GM21515 (cell line): ENCODE measurements around the gene ELOVL5.

Experiments used
- ATAC-seq: cut with Tn5 transposase; IDR thresholded peaks from one replicate; pipeline ENCODE4 v1.9.1; 2021; ENCODE audit not compliant: unreplicated experiment

Gene ELOVL5

DNA sequence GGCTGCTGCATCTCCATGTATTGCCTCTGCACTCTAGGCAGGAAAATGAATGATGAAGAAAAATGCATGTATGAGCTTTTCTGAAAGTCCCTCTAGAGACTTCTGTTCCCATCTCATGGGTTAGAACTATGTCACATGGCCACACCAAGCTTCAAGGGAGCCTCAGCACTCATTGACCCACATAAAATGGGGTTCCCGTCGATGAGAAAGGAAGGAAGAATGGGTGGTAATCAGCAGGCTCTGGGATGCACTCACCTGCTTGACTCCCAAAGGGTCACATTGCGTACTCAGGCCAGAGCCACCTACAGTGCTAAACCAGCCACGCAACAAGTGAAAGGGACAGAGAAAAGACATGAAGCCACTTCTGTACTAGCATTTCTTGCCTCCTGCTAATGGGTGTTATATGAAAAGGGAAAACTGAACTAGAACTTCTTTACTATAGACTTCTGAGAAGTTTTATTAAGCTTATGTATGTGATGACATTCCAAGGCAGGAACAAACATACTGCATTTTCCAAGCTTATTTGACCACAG is 104.3 kb downstream of the ELOVL5 start:
- no peak for ATAC-seq

DNA sequence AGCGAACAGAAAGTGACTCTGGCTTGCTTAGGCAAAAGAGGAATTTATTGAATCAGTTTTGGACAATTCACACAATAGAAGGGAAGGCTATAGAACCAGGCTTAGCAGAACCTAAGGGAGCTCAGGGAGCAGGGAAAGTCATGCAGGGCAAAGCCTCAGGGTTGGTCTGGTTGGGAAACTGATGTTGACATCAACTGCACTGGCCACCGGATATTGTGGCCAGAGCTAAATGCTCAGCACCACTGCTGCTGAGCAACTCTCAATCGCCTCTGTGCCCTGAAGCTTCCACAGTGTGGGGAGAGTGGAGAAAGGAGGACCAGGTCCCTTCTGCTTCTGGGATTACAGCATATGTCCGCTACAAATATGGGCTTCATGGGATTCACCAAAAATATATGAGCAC is 106.8 kb downstream of the ELOVL5 start:
- no peak for ATAC-seq

DNA sequence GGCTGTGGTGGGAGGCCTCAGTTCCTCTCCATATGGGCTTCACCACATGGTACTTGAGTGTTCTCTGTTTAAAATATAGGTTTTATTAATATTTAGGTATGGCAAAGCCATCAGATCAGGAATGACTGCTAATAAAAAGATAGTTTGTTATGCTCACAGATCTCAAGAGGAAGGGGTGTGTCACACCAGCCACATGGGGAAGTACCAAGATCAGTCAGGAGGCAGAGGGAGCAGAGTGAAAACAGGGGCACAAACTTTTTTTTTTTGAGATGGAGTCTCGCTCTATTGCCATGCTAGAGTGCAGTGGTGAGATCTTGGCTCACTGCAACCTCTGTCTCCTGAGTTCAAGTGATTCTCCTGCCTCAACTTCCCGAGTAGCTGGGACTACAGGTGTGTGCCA is 108.0 kb downstream of the ELOVL5 start:
- no peak for ATAC-seq

DNA sequence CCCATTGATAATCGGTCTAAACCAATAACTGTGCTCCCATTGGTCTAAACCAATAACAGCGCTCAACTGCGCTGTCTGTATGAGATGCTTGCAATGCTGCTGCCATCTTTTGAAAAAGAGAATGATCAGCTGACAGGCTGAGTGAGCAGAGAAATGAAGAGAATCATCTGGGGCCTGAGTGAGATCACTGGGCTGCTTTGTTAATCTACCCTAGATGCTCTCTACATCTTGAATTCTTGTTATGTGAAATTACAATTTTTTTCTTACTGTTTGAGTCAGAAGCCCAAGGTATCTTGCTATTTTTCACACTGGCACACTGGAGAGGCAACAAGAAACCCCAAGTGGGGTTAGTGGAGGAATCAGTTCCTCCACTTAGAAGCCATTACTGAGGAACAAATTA is 108.6 kb downstream of the ELOVL5 start:
- no peak for ATAC-seq

DNA sequence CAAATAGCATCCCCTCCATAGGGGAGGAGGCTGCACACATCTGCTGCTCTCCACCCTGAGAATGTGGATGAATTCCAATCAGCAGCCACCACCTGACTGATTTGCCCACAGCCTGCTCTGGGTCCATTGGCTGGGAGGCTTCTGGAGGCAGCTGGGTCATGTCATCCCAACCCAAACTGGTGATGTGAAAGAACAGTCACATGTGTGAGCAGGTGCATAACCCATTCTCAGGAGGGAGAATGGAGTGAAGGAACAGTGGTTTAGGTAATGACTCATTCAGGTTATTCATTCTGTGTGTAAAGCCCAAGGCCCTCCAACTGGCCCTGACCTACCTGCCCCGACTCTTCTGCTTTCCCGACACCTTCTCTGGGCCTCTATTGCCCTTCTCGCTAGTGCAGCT is 109.2 kb downstream of the ELOVL5 start:
- peak; percentile 44 for ATAC-seq

DNA sequence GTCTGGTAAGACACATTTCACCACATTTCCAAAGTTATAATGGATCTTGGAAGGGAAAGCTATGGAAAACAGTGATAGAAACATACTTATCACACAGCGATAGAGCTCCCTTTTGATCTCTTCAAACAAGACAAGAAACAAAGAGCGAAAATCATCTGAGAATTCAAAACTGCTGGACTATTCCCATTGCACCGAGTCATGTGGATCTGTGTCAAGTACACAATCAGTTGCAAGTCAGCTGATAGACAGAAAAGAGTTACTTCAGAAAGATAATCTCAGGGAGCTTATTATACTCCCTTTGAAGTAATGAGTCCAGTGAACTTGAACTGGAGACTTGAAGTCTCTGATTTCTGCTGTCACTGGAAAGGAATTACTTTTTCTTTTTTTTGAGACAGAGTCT is 110.4 kb downstream of the ELOVL5 start:
- ATAC-seq, result no peak

DNA sequence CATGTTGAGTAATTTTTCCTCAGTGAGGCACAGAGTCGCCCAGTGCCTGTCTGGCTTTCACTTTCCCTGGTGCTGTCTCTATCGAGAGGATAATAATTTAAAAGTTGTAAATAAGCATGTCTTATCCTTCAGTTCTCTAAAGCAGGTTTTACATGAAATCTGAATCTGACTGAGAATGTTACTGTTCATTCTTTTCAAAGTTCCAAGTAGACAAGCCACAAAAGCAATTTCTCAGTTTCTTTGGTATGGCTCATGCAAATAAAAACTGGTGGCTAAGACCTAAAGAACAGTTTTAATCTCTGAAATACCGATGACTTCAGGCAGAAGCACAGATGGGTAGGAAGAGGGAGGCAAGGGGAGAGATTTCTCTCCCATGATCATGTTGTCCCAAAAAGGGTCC is 112.5 kb downstream of the ELOVL5 start:
- ATAC-seq, result no peak

DNA sequence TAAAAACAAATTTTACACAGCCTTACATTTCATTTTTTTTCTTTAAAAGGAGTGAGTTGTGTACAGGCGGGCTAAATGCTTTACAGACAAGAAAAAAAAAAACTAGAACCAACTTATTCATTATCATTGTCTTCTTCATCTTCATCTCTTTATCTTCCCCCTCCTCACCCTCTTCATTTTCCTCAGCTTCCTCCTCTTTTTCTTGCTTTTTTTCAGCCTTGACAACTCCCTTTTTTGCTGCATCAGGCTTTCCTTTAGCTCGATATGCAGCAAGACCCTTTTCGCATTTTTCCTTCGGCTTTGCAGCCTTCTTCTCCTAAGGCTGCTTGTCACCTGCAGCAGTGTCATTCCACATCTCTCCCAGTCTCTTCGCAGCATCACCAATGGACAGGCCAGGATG is 113.2 kb downstream of the ELOVL5 start:
- ATAC-seq, result no peak

DNA sequence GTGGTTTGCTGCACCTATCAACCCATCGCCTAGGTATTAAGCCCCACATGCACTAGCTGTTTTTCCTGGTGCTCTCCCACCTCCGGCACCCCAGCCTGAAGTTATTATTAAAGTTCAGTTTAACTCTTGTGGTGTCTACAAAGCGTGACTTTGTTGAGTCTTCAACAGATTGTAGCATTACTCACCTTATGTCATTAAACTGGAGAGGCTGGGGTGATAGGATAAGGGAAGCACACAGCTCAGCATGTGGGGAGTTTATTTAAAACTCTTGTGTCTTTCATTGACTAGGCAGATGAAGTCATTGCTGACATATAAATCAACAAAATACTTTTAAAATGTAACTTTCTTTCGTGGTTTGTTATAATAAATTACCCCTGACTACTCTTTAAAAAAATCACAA is 115.4 kb downstream of the ELOVL5 start:
- ATAC-seq, result no peak

DNA sequence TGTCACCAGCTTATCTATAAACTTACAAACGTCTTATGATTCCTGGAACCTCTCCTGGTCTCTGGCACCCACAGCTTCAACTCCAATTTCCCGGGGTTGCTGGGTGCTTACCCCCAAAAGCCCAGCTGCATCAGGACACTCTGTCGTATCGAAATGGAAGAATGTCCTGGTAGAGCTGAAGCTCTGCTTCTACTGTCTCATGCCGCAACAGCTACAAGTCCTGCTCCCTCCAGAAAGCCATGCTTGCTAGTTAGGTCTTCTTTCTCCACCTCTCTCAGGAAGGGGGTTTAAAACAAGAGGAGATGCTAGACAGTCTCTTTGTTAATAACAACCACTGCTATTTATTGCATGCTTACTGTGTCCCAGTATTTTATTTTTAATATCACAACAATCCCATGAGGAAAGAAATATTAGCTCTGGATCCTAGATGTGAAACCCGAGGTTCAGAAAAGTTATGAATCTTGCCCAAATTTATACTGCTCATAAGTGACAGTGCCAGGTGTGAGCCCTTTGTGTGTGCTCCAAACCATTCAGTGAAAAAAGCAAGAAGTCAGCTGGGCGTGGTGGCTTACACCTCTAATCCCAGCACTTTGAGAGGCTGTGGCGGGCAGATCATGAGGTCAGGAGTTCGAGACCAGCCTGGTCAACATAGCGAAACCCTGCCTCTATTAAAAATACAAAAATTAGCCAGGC is 117.8 kb downstream of the ELOVL5 start:
- no peak for ATAC-seq

DNA sequence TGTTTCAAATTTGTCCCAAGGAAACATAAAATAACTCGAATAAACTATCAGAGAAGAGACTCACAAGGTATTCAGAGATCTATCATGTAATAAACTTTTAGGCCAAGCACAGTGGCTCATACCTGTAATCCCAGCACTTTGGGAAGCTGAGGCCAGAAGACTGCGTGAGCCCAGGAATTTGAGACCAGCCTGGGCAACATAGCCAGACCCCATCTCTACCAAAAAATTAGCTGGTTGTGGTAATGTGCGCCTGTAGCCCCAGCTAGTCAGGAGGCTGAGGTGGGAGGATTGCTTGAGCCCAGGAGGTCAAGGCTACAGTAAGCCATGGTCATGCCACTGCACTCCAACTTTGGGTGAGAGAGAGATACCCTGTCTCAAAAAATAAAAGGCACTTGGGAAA is 120.9 kb downstream of the ELOVL5 start:
- no peak for ATAC-seq

DNA sequence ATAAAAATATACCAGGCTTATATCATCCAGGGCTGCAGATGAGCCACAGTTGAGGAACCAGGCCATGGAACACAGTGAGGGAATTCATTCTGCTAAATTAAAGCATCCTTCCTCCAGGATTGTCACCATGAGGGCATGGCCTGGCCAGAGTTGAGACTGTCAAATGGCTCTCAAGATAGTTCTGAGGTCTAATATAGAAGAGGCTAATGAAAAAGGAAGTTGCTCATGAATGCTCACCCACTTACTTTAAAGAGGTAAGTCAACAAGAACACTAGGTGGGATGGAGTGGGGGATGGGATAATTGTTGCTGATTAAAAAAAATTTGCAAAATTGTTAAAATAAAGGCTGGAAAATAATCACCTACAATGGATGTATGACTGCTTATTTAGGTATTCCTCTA is 128.1 kb downstream of the ELOVL5 start:
- ATAC-seq, result no peak
